ENCODE data around the gene TOLLIP.
A peak's percentile ranks its signal among the peaks of the same experiment; 100 is the strongest.
"Not testable (repeated sequence)": the region's sequence is repeated elsewhere in the genome, so short reads cannot be mapped to it uniquely, and the experiment has no call there.

Gene TOLLIP

DNA sequence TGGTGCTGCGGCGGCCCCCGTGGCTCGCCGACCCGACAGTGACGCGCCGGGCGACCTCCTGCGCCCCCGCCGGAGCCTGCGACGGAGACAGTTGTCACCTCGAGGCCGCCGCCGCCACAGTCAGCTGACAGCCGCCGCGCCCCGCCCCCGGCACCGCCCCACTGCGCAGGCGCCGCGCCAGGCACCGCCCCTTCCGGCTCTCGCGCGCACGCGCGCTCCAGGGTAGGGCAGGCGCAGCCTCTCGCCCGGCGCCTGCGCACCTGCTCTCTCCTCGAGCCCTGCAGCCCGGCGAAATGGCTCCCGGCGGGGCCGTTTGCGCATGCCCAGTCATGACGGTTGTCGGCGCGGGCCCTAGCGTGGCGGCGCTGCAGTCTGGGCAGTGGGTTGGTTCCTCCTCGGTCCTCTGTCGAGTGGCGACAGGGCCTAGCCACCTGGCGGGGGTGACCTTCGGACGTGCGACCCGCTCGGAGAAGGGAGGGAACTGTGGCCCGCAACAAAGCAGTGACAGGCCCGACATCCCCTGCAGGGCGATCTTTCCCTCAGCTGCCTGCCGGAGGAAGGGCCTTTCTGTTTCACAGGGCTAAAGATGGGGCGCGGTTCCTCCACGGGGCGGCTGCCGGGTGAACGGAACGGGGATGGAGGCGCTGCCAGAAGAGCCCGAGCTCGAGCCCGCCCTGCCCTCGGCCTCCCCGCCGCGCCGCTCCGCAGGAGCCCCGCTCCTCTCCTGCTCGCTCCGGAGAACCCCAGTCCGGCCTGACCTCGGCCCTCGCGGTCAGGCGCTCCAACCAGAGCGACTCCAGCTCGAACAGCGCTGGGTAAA is at the start of gene TOLLIP:
Gene TOLLIP, minus strand, starts transcription at position 135 of the 820 bp plus-strand sequence. Its CDS starts 134 bp downstream, at position 1.
- peak within 1 kb of the TSS; percentile 91 for H3K27ac Mint-ChIP-seq
- DNase-seq (ENCODE audit: low spot score in 2 of 2): peak; percentile 100
- peaks cover 30% of the 10 kb centered on the region for H3K36me3 Mint-ChIP-seq
- peaks cover 40% of the 10 kb centered on the region for H3K4me1 Mint-ChIP-seq
- peak; percentile 91 for ATAC-seq
- H3K9me3 Mint-ChIP-seq: peaks cover 3% of the 10 kb centered on the region
- peak within 1 kb of the TSS; percentile 76 for H3K4me3 Mint-ChIP-seq

DNA sequence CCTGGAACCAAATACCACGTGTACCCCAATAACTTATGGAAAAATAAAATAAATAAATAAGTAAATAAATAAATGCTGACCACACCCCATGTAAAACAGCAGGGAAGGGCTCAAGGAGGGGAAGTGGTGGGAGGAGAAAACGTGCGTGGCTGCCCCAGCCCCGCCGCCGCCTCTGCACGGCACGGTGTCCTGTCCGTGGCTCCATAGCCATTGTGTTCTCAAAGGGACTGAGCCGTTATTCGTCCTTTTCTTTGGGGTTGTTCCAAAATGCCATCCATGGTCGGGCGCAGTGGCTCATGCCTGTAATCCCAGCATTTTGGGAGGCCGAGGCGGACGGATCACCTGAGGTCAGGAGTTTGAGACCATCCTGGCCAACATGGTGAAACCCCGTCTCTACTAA is 49.5 kb upstream of the TOLLIP start:
- H3K27ac Mint-ChIP-seq; DNase-seq (ENCODE audit: low spot score in 2 of 2); H3K4me3 Mint-ChIP-seq; H3K9me3 Mint-ChIP-seq; ATAC-seq; H3K36me3 Mint-ChIP-seq: not testable (repeated sequence)
- H3K4me1 Mint-ChIP-seq: peaks cover 10% of the 10 kb centered on the region

DNA sequence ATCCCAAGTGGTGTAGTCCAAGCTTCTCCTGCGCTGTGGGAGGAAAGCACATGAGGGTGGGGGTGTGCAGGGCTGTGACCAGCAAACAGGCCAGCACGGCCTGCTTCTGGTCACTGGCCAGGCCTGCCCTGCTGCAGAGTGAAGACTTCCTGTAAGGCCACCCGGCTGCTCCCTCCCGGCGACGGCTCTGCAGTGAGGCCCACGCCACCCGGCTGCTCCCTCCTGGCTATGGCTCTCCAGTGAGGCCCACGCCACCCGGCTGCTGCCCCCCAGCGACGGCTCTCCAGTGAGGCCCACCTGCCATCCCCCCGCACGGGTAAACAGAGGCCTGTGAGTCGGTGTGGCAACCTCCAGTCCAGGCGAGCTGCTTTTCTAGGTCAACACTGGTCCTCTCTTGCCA is 48.9 kb upstream of the TOLLIP start:
- Mint-ChIP-seq H3K4me1 (peaks cover 10% of the 10 kb centered on the region), H3K27ac (no peak overlapping the region), H3K36me3 (no peaks in the 10 kb centered on the region), H3K9me3 (no peaks in the 10 kb centered on the region), H3K4me3 (no peak overlapping the region)
- DNase-seq (ENCODE audit: low spot score in 2 of 2) (no peak), ATAC-seq (no peak)

DNA sequence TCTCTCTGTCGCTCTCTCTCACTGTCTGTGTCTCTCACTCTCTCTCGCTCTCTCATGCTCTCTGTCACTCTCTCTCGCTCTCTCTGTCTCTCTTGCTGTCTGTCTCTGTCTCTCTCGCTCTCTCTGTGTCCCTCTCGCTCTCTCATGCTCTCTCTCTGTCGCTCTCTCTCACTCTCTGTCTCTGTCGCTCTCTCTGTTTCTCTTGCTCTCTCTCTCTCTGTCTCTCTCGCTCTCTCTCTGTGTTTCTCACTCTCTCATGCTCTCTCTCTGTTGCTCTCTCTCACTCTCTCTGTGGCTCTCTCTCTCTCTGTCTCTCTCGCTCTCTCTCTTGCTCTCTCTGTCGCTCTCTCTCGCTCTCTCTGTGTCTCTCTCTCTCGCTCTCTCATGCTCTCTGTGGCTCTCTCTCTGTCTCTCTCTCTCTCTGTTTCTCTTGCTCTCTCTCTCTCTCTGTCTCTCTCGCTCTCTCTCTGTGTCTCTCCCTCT is 47.1 kb upstream of the TOLLIP start:
- H3K27ac Mint-ChIP-seq: peak overlapping the region; percentile 1

DNA sequence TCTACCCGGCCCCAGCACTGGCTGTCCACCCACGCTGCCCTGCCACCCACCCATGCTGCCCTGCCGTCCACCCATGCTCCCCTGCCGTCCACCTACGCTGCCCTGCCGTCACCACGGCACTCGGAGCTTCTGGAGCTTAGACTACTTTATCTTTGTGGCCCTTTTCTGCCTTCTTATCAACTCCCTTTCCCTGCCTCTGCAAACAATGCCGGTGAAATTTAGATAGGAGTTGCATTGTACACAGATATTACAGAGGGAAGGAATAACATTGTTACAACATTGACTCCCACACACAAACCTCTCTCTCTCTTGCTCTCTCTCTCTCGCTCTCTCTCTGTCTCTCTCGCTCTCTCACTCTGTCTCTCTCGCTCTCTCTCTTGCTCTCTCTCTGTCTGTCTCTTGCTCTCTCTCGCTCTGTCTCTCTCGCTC is 46.6 kb upstream of the TOLLIP start:
- Mint-ChIP-seq H3K4me1 (peaks cover 10% of the 10 kb centered on the region), H3K27ac (no peak overlapping the region), H3K36me3 (no peaks in the 10 kb centered on the region), H3K9me3 (no peaks in the 10 kb centered on the region), H3K4me3 (no peak overlapping the region)
- DNase-seq (ENCODE audit: low spot score in 2 of 2) (no peak), ATAC-seq (no peak)

More for the DNA sequence above, 47.1 kb upstream of the TOLLIP start:
- no peak for DNase-seq (ENCODE audit: low spot score in 2 of 2)
- Mint-ChIP-seq H3K36me3 (no peaks in the 10 kb centered on the region), H3K4me3 (no peak overlapping the region), H3K4me1 (peaks cover 10% of the 10 kb centered on the region), H3K9me3 (no peaks in the 10 kb centered on the region)
- ATAC-seq: no peak

DNA sequence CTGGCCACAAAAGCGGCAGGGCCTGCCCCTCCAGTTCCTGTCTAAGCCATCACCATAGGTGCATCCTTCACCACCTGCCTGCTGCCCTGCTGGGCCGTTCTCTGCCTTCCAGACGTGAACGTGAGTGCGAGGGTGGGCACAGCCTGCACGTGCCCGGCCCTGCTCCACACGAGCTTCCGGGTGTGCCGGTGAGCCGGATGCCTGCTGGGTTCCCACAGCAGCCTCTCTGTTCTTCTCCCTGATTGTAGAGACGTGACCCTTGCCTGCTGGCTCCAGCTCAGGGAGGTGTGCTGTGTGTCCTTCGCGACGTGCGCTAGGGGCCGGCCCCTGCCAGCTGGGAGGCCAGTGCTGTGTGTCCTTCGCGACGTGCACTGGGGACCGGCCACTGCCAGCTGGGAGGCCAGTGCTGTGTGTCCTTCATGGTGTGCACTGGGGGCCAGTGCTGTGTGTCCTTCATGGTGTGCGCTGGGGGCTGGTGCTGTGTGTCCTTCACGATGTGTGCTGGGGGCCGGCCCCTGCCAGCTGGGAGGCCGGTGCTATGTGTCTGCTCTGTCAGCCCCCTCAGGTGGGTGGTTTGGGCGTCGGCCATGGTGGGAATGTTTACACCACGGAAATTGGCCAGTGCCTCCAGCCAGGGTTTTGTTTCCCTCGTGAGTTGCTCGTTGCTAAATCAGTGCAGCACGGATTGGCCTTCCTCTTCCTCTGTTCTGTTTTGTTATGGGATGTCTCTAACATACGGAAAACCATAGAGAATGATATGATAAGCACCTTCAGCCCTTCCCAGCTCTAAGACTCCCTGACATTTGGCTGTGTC is 44.9 kb upstream of the TOLLIP start:
- peaks cover 10% of the 10 kb centered on the region for H3K4me1 Mint-ChIP-seq
- no peaks in the 10 kb centered on the region for H3K36me3 Mint-ChIP-seq
- DNase-seq (ENCODE audit: low spot score in 2 of 2) (no peak), ATAC-seq (peak; percentile 6)
- no peak overlapping the region for H3K4me3 Mint-ChIP-seq
- no peak overlapping the region for H3K27ac Mint-ChIP-seq
- H3K9me3 Mint-ChIP-seq: no peaks in the 10 kb centered on the region

DNA sequence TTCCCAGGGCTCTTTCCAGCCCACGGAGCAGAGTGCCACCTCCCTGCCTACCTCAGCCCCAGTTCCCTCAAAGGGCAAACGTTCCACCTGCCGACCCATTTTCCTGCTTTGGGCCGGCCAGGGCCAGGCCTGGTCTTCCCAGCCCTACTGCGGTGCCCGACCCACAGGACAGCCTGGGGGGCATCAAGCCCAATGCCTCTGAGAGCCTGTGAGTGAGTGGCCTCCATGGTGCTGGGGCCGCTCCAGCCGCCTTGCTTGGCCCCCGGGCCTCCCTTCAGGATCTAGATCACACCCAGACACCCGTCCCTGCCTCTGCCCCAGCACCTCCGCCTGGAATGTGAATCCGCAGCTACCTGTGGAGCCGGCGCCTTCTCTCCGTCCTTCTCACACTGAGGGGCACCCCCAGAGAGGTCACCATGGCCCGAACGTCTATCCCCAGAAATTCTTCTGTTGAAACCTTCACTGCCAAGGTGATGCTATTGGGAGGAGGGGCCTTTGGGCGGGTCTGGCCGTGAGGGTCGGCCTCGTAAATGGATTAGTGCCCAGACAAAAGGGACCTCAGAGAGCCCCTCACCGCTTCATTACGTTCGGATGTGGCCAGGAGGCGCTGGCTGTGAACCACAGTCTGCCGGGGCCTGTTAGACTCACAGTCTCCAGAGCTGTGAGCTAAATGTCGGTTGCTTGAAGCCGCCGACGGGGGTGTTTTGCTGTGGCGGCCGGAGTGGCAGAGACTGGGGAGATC is 44.1 kb upstream of the TOLLIP start:
- ATAC-seq: peak; percentile 53
- Mint-ChIP-seq H3K4me3 (no peak overlapping the region), H3K36me3 (no peaks in the 10 kb centered on the region), H3K27ac (no peak overlapping the region), H3K4me1 (peaks cover 10% of the 10 kb centered on the region), H3K9me3 (no peaks in the 10 kb centered on the region)
- no peak for DNase-seq (ENCODE audit: low spot score in 2 of 2)

DNA sequence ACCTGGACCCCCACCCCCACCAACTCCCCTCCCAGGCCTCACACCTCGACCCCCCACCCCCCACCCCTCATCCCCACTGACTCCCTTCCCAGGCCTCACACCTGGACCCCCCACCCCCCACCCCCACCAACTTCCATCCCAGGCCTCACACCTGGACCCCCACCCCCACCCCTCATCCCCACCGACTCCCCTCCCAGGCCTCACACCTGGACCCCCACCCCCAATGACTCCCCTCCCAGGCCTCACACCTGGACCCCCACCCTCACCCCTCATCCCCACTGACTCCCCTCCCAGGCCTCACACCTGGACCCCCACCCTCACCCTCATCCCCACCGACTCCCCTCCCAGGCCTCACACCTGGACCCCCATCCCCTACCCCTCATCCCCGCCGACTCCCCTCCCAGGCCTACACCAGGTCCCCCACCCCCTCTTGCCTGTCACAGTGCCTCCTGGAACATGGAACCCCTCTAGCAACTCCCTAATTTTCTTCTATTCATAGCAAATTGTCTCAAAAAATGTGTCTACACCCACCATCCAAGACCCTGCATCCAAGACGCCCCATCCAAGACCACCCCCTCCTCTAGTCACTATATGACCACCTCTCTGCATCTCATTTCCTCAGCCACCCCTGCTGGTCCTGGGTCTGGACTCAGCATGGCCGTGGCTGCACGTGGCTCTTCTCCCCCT is 43.4 kb upstream of the TOLLIP start:
- no peaks in the 10 kb centered on the region for H3K9me3 Mint-ChIP-seq
- H3K4me1 Mint-ChIP-seq: peaks cover 10% of the 10 kb centered on the region
- no peak overlapping the region for H3K27ac Mint-ChIP-seq
- ATAC-seq (no peak), DNase-seq (ENCODE audit: low spot score in 2 of 2) (no peak)
- no peak overlapping the region for H3K4me3 Mint-ChIP-seq
- H3K36me3 Mint-ChIP-seq: no peaks in the 10 kb centered on the region

DNA sequence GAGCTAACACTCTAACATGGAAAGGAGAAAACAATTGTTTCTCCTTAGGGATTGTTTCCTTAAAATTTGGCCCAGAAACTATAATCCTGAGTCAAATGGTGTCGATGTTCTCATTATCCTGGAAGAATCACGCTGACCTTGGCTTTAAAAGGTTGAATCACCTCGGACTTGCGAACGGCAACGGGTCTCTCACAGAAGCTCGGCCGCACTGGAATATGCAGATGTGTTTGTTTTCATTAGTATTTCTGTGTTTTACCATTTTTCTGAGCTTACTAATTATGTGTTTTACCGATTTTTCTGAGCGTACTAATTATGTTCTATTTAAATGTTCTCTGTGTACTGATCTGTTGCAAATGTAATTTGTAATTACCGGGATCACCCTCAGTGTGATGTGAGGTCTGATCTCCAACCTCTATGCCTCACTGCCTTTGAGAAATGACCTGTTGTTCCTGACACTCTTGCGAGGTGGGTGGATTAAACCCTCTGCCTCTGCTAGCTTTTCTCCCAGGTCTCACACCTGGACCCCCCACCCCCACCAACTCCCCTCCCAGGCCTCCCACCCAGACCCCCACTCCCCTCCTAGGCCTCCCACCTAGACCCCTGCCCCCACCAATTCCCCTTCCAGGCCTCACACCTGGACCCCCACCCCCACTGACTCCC is 42.0 kb upstream of the TOLLIP start:
- Mint-ChIP-seq H3K4me3 (no peak overlapping the region), H3K9me3 (no peaks in the 10 kb centered on the region), H3K27ac (no peak overlapping the region), H3K36me3 (no peaks in the 10 kb centered on the region), H3K4me1 (peaks cover 5% of the 10 kb centered on the region)
- ATAC-seq: no peak
- no peak for DNase-seq (ENCODE audit: low spot score in 2 of 2)

DNA sequence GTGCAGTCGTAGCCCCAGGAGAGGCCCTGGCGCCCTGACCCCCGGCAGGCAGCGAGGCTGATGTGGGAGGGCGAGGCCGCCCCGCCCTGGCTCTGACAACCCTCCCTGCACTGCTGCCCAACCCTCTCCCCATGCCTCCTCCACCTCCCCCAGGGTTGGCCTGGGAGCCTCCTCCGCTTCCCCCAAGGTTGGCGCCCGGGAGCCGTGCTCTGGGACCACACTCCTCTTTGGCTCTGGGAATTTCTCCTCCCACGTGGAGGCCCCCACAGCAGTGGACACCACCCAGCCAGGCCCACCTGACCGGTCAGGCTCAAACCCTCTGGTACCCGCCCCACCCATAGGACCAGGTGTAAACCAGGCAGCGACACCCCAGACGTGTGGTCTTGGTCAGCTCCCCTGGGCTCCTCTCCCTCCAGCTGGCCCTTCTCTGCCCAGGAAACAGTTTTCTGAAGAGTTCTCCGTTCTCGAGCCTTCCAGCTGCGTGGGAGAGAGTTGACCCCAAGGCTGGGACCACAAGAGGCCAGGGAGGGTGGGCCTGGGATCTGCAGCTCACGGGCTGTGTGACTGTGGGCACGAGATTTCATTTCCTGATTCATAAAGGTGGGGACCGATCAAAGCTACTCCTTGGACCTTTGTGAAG is 40.8 kb upstream of the TOLLIP start:
- DNase-seq (ENCODE audit: low spot score in 2 of 2): no peak
- H3K9me3 Mint-ChIP-seq: no peaks in the 10 kb centered on the region

DNA sequence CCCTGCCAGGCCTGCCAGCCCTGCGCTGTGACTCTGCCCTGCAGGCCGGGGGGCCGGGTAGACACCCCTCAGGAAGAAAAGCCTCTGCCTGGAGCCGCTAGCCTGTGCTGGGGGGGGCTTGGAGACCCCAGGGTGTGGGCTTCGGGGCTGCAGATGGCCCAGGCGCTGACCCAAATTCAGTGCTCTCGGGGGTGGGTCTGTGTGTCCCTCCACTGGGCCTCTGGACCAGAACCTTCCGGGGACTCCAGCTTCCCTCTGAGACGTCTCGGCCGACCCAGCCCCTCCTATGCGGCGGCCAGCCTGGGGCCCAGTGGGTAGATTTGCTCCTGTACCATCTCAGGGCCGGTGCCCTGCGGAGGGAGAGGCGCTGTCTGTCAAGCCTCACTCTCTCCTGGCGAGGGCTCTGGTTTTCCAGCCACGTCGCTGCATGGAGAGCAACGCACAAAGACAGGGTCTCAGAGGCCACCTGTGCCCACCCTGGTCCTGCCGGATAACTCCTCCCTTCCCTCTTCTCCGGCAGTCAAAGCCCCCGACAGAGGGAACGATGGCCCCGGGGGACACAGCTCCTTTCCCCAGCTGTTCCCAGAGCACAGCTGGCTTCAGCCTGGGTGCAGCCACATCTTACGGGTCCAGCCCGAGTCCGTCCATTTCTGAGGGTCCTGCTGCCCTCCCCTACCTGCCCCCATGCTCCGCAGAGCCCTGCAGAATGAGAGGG is 40.1 kb upstream of the TOLLIP start:
- no peak overlapping the region for H3K4me3 Mint-ChIP-seq
- no peak overlapping the region for H3K27ac Mint-ChIP-seq
- ATAC-seq: no peak
- no peak for DNase-seq (ENCODE audit: low spot score in 2 of 2)
- H3K9me3 Mint-ChIP-seq: no peaks in the 10 kb centered on the region
- no peaks in the 10 kb centered on the region for H3K36me3 Mint-ChIP-seq
- peaks cover 7% of the 10 kb centered on the region for H3K4me1 Mint-ChIP-seq

More for the DNA sequence above, 40.8 kb upstream of the TOLLIP start:
- Mint-ChIP-seq H3K27ac (no peak overlapping the region), H3K36me3 (no peaks in the 10 kb centered on the region), H3K4me1 (peaks cover 7% of the 10 kb centered on the region), H3K4me3 (no peak overlapping the region)
- ATAC-seq: no peak

DNA sequence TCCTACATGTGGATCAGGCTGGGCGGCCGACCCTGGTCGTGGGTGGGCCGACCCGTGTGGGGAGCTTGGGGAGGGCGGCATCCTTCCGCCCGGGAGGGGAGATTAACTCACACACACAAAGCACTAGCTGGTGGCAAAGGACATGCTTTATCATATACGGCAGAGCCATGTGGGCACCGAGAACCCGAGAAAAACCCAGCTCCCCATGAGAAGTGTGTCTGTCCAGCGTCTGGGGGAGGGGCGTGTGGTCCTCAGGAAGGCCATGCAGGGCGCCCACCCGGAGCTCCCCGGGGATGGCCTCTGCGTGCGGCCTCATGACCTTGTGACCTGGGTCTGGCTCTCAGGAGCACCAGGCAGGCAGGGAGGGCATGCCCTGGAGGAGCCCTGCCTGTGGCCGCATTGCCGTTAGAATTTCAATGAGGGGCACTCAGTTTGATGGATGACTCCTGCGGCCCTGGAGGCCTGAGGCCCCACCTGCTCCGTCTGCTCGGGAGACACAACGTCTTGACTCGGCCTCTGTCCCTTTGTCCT is 39.4 kb upstream of the TOLLIP start:
- no peak for DNase-seq (ENCODE audit: low spot score in 2 of 2)
- no peak for ATAC-seq
- Mint-ChIP-seq H3K9me3 (no peaks in the 10 kb centered on the region), H3K27ac (no peak overlapping the region), H3K4me3 (no peak overlapping the region), H3K36me3 (no peaks in the 10 kb centered on the region), H3K4me1 (peaks cover 7% of the 10 kb centered on the region)

DNA sequence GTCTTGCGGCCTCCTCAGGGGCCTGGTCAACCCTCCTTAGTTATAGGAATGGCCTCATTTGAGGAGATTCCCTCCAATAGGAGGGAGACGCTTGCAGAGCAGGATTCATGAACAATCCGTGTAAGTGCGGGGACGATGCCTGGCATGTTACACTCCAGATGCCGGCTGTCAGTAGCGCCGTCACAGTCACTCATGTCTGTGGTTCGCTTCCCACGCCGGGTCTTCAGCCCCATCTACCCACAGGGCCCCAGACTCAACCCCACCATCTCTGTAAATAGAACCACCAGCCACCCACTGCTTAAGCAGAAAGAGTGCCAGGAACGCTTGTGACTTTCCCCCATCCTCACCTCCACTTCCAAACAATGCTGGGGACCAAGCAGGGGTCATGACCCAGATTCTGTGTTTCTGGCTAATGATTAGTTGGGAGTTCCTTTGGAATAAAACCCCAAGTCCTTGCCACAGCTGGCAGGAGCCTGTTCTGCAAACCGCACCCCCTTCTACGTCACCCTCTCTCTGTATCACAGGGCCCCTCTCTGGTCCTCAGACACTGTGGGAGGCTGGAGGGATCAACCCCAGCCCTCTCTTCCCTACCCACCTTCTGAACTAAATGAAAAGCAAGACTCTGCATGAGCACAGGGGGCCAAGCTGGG is 38.8 kb upstream of the TOLLIP start:
- DNase-seq (ENCODE audit: low spot score in 2 of 2) (no peak), ATAC-seq (no peak)

More for the DNA sequence above, 38.8 kb upstream of the TOLLIP start:
- Mint-ChIP-seq H3K9me3 (no peaks in the 10 kb centered on the region), H3K27ac (no peak overlapping the region), H3K36me3 (no peaks in the 10 kb centered on the region), H3K4me1 (peaks cover 7% of the 10 kb centered on the region), H3K4me3 (no peak overlapping the region)

Measured in stimulated activated effector memory CD8-positive, alpha-beta T cell treated with anti-CD3 and anti-CD28 coated beads, Interleukin-12 subunit alpha, Interleukin-12 subunit beta, amount 100 ng/mL, for 72 hours (primary cell).